GM21526 (cell line): ENCODE data around the gene DSTN.

Source experiments
- ATAC-seq: cut with Tn5 transposase; IDR thresholded peaks from one replicate; pipeline ENCODE4 v1.9.1; 2021; ENCODE audit warnings: moderate library complexity; ENCODE audit not compliant: unreplicated experiment, low FRiP score

DSTN gene

DNA sequence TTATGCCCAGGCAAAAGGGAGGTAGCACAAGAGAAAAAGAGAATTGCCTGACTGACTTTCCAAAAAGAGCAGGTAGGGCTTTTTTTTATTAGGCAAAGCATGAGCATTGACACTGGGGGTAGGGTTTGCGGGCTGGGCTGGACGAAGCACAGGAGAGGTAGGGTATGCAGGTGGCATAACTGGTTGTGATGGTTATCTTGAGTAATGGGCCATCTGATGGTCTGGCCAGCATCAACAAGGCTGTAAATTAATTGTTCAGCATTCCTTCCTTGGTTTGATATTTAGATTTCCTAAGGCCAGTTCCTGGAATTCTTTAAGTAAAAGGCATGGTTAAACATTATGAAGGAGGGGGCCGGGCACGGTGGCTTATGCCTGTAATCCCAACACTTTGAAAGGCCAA, 24.7 kb upstream of the DSTN start:
- ATAC-seq: no peak

DNA sequence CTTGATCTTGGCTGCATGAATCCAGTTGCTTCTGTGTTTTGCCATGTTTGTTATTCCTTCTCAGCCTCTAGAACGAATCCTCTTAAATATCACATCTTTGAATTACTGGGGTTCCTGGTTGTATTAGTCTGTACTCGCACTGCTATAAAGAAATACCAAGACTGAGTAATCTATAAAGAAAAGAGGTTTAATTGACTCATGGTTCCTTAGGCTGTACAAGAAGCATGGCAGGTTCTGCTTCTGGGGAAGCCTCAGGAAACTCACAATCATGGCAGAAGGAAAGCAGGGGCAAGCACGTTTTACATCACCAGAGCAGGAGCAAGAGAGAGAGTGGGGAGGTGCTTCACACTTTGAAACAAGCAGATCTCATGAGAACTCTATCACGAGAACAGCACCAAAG, 20.7 kb upstream of the DSTN start:
- ATAC-seq: no peak

DNA sequence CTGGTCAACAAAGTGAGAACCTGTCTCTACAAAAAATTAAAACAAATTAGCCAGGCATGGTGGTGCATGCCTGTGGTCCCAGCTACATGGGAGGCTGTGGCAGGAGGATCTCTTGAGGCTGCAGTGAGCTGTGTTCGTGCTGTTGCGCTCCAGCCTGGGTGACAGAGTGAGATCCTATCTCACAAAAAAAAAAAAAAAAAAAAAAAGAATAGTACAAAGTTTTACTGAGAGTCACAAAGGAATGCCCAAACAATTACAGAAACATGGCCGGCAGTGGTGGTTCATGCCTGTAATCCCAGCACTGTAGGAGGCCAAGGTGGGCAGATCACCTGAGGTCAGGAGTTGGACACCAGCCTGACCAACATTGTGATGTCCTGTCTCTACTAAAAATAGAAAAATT, 14.8 kb upstream of the DSTN start:
- no peak for ATAC-seq

DNA sequence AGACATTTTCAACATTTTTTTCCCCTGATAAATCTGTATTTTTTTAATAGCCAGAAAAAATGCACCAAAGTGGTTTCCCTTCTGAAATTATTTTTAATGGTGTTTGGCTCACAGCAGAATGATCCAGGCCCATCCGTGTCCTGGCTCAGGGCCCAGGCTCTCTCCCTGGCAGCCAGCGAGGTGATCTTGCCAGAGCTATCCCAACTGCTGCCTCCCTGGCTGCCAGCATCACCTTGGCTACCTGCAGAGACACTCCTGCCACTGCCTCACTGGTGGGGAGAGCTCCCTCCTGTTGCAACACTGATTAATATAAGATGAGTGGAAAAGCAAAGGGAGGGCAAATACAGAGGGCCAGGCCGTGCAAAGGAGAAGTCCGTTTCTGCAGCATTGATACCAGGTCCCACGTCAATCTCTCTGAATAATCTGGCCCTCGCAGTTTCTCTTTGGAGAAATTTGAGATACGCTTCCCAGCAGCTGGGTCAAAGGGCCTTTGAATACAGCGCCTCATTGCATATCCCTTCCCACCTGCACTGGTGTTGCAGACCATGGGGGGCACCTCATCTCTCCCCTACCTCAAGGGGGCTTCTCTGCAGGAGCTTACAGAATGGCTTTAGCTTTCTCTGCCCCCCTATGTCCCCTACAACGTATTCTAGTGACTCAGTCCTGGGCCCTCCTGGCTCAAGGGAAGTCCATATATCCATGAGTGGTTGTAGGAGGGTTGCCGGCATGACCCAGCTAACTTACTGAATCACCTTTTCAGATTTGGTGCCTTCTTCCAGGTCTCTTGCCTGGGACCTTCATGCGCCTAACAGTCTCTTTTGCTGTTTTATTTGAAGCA, 12.8 kb upstream of the DSTN start:
- no peak for ATAC-seq

DNA sequence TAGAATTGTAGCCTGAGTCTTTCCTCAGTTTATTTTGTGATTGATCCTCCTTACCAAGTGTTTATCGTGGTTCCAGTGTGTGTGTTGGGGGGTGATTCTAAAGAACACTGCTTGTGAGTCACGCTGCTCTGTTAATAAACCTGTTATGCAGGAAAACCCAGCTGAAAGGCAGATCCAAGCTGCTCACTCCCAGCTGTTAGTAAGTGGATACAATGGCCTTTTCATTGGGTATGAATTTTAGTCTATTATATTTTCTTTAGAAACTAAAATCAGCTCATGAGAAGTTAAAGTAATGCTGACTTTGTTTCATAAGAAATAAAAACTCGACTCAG, 12.2 kb upstream of the DSTN start:
- no peak for ATAC-seq

DNA sequence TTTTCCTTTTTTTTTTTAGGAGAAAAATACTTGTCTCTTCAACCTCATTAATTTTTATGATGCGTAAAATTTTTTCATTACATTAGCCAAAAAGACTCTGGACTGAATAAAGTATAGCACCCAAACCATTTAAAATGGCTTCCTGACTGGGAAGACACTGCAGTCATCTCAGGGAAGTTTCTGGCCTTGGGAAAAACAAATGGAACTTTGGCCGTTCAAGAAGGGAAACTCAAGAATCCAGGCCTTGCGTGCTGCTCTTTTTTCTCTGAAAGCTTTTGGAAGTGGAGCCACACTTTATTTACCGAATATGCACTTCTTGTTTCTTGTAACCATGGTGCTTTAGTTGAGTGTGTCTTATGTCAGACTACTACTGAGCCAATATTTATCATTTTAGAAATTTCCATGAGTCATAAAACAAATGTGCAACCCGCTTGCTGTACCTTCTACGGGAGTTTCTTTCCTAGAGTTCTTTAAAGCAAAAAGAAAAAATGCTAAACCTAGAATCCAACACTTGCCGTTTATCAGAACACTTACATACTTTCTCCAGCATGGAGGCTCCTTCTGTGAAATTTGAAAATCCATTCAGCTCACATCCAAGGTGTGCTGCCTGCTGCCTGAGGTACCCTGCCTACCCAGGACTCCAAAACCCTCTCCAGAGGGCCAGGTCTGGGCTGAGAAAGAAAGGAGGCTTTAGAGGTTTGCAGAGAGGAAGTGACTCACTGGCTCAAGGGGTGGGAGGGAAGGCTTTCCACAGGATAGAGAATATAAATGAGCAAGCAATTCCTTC, 11.5 kb upstream of the DSTN start:
- ATAC-seq: no peak

DNA sequence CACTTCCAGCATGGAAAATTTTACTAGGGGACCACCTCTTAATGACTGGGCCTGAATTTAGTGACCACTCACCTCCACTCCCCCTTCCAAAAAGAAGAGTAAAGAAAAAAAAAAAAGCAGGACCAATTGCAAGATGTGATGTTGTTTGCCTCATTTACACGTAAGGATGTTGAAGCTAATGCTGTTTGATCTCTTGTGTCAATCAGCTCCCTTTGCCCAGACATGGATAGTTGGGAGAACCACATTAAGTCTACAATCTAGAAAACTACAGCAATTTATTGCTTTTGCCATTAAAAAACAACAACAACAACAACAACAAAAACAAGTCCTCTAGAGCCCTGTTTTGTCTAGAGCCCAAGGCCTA, 11.0 kb upstream of the DSTN start:
- ATAC-seq: no peak

DNA sequence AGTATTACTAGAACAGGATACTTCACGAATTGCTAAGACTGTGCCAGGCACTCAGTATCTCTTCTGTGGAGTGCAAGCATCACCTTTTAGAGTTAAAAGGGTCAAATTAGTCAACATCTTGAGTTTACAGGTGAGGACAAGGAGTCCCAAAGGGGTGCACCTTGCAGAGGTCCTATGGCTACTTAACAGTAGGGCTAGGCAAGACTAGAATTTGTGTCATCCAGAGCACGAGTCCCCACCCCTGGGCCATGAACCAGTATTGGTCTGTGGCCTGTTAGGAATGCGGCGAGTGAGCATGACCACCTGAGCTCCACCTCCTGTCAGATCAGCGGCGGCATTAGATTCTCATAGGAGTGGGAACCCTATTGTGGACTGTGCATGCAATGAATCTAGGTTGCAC, 10.5 kb upstream of the DSTN start:
- no peak for ATAC-seq

DNA sequence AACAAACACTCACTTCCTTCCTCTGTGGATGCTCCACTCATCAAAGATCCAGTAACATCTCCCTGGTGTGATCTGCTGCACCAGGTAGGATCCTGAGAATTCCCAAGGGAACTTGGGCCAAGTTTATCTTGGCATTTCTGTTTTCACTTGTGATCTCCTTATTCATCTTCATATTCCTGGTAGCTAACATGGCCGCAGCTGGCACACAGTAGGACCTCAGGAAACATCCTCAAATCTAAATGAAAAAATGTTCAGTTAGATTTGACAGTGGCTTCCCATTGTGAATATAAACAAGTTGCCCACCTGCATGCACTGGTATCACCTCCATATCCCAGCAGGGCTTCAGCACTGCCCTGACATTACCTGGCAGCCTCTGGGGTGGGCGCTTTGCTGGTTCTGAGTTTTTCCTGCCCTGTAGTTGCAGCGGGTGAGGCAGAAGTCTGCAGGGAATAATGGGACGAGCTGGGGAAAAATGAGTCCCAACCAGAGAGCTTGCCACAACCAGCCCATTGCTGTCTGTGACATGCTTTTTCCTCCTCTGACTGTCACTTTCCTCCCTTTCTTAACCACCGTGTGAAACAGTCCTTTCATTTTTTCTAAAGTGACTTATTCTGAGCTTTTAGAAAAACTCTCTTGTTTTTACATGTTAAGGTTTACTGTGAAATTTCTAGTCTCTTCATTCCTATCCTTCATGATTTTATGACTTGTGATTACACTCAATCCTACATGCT, 9.4 kb upstream of the DSTN start:
- no peak for ATAC-seq

DNA sequence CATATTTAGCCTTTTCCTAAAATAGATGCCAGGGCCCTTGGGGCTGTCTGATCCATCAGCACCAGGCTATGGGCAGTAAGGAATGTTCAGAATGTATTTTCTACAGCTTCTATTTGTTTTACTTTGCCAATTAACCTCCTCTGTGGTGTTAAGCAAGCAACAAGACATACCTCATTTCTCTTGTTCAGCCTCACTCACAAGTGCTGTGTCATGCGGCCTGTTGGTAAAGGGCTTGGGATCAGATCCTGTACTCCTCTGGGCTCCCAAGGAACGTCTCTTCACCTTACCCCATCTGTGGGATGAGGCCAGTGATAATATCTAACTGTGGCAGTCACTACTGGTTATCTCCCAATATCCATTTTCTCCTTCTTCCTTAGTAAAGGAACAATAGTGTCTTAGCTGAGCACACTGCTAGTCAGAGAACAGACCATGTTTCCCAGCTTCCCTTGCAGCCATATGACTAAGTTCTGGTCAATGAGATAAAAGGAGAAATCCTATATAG, 7.0 kb upstream of the DSTN start:
- ATAC-seq: no peak

DNA sequence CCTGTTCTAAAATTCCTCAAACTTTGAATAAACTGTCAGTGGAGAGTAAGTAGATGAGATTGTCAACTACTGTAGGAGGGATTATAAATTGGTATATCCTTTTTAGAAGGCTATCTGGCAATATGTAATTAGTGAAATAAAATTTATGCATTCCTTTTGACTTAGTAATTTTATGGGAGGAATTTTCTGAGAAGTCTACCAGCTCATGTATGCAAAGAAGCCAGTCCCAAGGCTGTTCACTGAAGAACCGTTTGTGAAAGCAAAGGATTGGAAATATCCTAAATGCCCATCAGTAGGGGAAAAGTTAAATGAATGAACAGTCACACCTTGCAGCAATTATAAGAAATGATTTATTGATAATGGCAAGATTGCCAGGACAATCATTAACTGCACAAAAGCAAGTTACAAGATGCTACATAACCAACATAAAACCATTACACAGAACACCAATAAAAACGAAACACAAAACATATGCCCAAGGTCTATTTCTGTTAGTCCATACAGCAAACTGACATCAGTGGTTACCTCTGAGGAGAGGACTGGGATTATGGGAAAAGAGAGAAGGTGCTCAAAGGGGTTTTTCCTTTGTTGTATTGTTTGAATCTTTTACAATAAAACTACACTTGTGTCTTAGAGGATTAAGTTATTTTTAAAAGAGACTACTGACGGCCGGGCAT, 4.6 kb upstream of the DSTN start:
- ATAC-seq: no peak

DNA sequence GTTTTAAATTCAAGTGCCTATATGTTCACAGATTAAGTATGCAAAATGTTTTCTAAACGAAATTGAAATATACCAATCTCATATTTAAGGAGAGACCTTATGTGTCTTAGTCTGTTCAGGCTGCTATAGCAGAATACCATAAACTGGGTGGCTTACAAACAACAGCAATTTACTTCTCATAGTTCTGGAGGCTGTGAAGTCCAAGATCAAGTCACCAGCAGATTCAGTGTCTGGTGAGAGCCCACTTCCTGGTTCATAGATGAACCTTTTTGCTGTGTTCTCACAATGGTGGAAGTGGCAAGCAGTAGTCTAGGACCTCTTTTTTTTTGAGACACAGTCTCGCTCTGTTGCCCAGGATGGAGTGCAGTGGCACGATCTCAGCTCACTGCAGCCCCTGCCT, 3.5 kb upstream of the DSTN start:
- no peak for ATAC-seq

DNA sequence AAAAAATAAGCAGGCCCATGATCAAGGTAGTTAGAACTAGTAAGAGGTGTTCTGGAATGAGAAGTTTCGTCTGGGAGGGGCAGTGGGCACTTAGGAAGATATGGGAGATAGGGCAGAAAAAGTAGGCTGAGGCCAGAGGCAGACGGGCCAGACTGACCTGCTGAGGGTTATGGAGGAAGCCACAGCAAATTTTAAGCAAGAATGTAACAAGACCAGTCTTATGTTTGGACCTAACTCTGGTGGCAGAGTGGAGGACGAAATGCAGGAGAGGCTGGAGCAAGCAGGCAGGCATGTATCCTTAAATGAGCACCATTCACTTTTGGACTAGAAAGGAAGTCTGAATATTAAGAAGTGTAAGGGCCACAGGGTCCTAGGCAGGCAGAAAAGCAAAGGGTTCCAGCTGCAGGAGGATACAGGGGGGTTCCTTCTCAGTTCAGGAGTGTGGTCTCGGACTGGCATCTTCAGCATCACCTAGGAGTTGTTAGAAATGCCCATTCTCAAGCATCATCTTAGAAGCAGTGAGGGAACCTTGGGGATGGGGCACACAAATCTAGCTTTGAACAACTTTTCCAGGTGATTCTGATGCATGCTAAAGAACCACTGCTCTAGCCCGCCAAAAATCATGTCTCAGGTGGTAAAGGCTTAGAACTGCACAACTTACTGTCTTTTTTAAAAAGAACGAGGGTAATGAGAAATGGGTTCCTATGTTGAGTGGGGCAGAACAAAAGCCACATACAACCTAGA, 1.7 kb upstream of the DSTN start:
- no peak for ATAC-seq

DNA sequence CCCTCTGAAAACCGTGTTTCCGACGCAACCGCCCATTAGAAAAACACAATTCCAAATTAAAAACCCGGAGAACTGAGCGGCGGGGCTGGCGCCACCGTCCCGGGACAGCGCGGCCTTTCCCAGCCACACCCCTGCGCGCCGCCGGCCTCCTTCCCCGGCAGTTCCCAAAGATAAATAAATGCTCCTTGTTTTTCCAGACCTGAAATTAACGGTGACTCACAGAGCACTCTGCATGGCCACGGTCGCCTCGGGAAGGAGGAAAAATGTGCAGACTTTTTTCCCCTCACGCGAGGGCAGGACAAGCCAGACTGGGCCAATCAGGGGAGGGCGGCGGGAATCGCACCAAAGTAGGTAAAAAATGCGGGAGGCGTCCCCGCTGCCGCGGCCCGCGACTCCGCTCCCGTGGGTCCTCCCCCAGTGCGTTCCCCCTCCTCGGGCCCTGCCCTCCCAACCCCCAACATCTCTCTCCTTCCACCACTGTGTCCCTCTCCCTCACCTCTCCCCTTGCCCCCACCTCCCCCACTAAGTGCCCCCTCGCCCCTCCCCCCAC, 828 bp upstream of the DSTN start:
- no peak for ATAC-seq

DNA sequence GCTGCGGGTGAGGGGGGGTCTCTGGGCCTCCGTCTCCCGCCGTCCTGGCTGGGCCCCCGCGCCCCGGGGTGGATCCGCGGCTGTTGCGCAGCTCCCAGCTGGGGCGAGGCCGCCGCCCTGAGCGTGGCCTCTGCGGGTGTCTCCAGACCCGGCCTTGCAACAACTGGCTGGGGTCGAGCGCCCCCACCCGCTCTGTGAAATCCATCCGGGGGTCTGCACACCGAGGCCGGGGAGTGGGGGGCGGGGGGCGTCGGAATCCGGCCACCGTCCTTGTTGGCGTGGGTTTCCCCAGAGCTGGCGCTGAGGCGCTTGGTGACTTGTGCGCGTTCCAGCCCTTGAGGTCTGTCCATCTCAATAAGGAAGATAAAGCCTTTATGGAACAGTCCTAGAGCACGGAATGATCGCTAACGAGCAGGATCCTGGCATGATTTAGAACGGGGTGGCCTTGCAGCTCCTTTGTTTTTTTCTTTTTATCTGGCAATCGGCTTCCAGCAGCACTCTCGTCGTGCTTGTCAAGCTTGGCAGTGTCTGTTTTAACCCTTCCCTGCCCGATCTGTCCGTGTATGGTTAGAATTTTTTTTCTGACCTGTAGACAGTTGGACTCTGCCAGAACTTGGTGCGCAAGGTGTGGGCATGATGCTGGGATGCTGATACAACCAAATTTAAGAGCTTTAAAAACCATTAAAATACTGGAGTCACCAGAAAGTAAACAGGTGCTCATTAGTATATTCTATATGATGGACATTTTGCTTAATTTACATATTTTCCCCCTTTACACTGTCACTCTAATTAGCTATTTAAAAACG, 675 bp downstream of the DSTN start:
- peak; percentile 36 for ATAC-seq

DNA sequence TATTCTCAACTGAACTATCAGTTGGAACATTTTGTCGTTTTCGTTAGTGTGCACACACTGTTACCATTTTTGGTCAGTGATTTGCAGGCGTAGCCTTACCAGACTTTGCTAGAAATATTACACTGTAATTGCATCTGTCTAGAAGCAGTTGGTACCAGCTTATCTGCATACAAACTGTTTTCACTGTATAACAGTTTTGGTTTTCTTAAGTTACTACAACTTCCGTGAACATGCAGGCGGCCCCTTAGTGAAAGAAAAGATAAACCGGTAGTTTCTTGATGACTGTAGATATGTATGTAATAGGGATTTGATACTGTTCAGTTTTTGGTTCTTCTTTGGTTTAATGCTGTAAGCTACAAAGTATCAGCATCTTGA, 1.3 kb downstream of the DSTN start:
- peak; percentile 42 for ATAC-seq

DNA sequence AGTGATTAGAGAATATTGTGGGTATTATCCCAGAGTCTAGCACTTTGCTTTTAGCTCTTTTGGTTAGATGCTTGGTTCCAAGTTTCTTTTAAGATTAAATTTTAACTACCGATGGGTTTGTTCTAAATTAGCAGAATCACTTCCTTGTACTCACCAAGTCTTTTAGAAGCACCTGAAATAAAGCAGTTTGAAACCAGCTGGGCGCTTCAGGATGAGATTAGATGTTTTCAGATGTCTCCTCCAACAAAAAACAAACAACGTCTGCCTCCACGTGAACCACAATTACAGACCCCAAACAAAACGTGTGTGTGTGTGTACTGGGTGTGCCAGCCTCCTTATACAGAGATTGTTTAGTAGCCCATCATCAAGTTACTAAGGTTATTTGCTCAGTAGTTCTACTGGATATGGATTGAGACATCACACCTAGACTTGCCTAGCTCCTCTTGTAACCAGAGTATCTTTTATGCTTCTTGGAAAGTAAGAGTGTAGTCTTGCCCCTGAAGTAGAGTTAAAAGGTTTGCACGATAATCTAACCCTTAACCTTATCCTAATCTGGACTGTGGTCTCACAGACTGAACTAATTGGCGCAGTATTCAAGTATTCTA, 2.3 kb downstream of the DSTN start:
- no peak for ATAC-seq

DNA sequence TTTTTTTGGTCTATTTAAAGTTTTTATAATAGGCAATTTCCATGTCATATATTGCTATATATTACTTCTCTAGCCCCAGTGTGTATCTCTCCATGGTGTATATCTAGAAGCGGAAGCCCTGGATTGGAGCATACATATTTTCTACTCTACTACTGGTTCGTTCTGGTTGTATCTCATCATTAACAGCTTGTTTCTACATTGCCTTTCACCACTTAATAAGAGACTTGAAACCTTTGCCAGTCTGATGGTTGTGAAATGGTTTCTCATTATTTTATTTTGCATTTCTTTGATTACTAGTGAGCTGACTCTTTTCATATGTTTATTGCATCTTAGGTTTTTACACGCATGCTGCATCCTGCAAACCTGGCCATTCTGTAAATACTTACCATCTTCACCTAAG, 3.6 kb downstream of the DSTN start:
- ATAC-seq: no peak

DNA sequence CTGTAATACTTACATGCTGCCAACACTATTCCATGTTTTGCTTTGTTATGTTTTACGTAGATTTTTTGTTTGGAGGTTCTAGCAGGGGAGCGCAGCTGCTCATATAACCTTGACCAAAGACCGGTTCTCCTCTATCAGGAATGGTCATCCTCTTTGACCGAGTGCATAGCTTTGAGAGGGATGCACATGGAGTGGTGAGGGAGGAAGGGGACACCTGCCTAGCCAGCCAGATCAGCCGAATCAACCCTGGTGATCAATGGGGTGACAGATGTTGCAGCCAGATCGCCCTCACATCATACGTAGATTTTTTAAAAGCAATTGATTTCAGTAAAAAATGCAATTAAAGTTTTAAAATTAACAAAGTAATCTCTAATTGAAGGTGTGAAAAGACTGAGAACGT, 6.3 kb downstream of the DSTN start:
- no peak for ATAC-seq
